Activated CD8-positive, alpha-beta memory T cell treated with anti-CD3 and anti-CD28 coated beads for 36 hours (primary cell): ENCODE results near the gene MFSD12. TPM values are rescaled to one million over a fixed set of nuclear protein-coding genes. Genes with fewer than 3 reads are reported as not detected.
"Not testable (repeated sequence)": the region's sequence is repeated elsewhere in the genome, so short reads cannot be mapped to it uniquely, and the experiment has no call there.

Experiments used
- CTCF ChIA-PET: fragments of 350-600 bp; sonication (Branson Sonifier 250); formaldehyde crosslinking; loops from one replicate; lab custom pipeline; 2021; ENCODE audit warnings: antibody characterized with exemption; lab: Charles Lee
- POLR2A ChIA-PET: fragments of 350-600 bp; sonication (Branson Sonifier 250); formaldehyde crosslinking; loops from one replicate; lab custom pipeline; 2021; ENCODE audit warnings: antibody characterized with exemption; lab: Charles Lee
- total RNA-seq, 2 experiments: library from RNA; stranded (reverse); gene quantifications; one replicate each; pipeline ENCODE4 v1.2.3, GENCODE V29; 2021

The MFSD12 gene
- total RNA-seq, 2 experiments from 2014 or later, result 118 to 124 TPM

DNA sequence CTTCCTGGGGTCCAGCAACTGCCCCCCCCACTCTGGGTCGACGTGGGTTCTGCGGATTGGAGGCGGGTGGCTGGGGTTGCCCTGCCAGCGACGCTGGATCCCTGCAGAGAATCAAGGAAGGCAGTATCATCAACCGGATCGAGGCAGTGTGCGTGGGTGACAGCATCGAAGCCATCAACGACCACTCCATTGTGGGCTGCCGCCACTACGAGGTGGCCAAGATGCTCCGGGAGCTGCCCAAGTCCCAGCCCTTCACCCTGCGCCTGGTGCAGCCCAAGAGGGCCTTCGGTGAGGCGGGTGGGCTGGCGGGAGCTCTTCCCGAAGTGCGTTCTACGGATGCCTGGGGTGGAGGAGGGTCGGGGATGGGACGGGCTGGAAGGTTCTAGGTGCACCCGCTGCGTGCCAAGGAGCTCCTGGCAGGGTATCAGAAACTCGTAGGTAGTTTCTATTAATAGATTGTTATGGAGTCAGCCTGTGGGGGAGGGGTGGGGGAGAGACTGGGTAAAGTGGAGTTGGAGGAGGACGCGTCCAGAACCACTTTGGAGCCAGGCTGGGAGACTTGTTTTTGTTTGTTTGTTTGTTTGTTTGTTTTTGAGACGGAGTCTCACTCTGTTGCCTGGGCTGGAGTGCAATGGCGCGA, 29.4 kb upstream of the MFSD12 start:
- POLR2A ChIA-PET, result interaction anchor here (0.7 kb wide), 1 partner anchor 107 kb away, joined by 3 read pairs; no protein-coding TSS in a partner anchor
- CTCF ChIA-PET, result interaction anchor here (1.0 to 2.2 kb wide), 8 partner anchors 11 to 74 kb away, joined by 3 to 8 read pairs (median 4); no protein-coding TSS in a partner anchor

DNA sequence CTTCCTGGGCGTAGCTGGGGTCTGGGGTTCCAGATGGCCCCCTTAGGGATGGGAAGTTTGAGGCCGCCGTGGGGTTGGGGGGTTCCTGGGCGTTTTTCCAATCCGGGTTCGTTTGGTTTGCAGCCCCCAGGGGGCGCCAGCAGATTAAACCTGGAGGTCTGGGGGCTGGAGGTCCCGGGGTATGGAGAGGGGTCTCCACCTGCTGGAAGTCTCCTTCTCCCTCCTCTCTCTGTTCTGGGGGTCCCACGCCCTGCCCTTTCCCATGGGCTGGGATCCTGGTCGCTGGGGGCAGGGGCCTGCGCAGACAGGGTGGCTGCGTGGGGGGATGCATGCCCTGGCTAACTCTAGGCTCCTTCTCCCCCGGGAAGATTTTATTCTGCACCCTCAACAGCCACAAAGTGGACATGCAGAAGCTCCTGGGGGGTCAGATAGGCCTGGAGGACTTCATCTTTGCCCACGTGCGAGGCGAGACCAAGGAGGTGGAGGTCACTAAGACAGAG, 28.8 kb upstream of the MFSD12 start:
- ChIA-PET CTCF (interaction anchor here (0.8 to 2.2 kb wide), 11 partner anchors 11 to 122 kb away, joined by 3 to 8 read pairs (median 4); partner anchors contain the start of gene TJP3), POLR2A (no interaction called here)

DNA sequence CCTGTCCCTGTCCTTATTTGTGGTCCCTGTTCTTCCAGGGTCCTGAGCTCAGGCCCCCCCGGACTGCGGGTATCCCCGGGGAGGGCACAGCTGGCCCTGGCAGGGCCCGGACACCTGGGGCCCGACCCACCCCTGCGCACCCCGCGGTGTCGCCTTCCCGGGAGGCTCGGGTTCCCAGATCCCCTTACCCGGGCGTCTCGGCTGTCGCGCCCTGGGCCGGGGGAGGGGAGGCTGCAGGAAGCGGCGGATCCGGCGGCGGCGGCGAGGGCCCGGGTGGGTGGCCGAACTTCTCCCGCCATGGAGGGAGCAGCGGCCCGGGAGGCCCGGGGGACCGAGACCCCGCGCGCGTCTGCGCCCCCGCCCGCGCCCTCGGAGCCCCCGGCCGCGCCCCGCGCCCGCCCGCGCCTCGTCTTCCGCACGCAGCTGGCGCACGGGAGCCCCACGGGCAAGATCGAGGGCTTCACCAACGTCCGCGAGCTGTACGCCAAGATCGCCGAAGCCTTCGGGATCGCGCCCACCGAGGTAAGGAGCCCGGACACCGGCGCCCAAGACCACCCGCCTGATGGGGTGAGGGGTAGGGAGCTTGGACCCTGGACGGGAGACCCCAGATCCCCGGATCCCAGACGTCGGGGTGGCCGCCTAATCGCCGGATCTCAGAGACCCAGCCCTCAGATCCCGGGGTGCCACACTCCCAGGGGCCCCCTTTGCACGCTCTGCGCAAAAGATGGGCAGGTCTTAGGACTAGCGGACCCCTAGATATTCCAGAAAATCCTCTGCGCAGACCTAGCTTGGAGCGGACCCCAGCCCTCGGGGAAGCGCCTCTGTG, 28.1 kb upstream of the MFSD12 start, which contains the start of gene GIPC3:
TSS of gene GIPC3 (plus strand) at position 178 of the 826 bp plus-strand sequence. CDS start at position 298, 120 bp downstream.
- CTCF ChIA-PET, result interaction anchor here (0.6 to 2.2 kb wide), 14 partner anchors 9 to 280 kb away, joined by 3 to 8 read pairs (median 4); partner anchors contain the start of gene TJP3

DNA sequence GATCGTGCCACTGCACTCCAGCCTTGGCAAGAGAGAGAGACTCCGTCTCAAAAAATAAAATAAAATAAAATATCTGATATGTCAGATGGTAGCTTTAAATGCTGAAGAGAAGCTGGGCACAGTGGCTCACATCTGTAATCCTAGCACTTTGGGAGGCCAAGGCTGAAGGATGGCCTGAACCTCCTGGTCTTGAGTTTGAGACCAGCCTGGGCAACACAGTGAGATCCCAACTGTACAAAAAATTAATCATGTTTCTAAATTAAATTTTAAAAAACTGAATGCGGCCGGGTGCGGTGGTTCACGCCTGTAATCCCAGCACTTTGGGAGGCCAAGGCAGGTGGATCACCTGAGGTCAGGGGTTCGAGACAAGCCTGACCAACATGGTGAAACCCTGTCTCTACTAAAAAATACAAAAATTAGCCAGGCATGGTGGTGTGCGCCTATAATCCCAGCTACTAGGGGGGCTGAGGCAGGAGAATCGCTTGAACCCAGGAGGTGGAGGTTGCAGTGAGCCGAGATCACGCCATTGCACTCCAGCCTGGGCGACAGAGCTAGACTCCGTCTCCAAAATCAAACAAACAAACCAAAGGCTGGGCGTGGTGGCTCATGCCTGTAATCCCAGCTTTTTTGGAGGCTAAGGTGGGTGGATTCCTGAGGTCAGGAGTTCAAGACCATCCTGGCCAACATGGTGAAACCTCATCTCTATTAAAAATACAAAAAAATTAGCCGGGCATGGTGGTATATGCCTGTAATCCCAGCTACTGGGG, 26.8 kb upstream of the MFSD12 start:
- POLR2A ChIA-PET, result not testable (repeated sequence)
- CTCF ChIA-PET, result interaction anchor here (0.9 to 1.0 kb wide), 3 partner anchors 11 to 88 kb away, joined by 3 to 5 read pairs (median 3); partner anchors contain the start of gene HMG20B

More for the DNA sequence above, 28.1 kb upstream of the MFSD12 start, which contains the start of gene GIPC3:
- POLR2A ChIA-PET, result interaction anchor here (0.5 to 0.6 kb wide), 2 partner anchors 294 to 642 kb away, joined by 3 to 14 read pairs; no protein-coding TSS in a partner anchor

DNA sequence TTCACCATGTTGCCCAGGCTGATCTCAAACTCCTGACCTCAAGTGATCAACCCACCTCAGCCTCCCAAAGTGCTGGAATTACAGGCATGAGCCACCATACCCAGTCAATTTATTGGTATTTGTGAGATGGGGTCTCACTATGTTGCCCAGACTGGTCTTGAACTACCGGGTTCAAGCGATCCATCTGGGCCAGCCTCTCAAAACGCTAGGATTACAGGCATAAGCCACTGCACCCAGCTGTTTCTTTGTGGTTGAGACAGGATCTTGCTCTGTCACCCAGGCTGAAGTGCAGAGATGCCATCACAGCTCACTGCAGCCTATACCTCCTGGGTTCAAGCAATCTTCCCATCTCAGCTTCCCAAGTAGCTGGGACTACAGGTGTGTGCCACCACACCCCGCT, 24.4 kb upstream of the MFSD12 start:
- POLR2A ChIA-PET, CTCF ChIA-PET: not testable (repeated sequence)

DNA sequence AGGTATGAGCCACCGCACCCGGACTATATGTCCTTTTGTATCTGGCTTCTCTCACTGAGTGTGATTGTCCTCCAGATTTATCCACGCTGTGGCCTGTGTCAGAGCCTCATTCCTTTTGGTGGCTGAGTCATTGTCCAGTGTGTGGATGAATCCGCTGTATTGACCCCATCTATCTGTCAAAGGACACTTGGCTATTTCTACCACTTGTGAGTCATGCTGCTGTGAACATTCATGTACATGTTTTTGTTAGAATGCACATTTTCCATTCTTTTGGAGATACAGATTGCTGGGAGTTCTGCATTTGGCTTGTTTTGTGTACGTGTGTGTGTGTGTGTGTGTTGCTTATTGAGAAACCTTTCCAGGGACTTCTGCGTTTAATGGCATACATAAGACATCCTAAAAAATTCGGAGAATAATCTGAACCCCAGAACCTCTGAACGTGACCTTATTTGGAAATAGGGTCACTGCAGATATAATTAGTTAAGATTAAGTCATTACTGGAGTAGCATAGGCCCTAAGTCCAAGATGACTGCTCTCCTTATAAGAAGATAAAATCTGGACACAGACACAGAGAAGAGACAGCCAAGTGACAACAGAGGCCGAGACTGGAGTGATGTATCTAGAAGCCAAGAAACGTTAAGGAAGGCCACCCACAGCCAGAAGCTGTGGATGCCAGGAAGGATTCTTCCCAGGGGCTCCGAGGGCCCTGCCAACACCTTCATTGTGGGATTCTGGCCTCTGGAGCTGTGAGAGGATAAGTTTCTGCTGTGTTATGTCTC, 23.0 kb upstream of the MFSD12 start:
- CTCF ChIA-PET, result interaction anchor here (0.5 to 0.7 kb wide), 2 partner anchors 15 to 22 kb away, joined by 3 read pairs; no protein-coding TSS in a partner anchor
- POLR2A ChIA-PET, result no interaction called here

DNA sequence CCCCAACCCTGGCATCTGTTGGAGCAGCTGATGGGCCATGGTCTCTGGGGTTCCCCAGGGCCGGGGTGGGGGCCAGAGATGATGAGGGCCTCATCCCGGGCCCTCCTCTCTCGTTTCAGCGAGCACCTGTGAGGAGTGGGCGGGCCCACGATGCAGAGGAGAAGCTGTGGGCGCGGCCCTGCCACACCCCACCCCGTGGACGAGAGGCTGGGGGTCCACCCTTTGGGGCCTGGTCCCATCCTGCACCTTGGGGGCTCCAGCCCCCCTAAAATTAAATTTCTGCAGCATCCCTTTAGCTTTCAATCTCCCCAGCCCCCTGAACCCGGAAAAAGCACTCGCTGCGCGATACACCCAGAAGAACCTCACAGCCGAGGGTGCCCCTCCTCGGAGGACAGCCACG, 21.0 kb upstream of the MFSD12 start:
- POLR2A ChIA-PET, result no interaction called here
- CTCF ChIA-PET, result interaction anchor here (1.2 kb wide), 1 partner anchor 40 kb away, joined by 4 read pairs; no protein-coding TSS in a partner anchor

DNA sequence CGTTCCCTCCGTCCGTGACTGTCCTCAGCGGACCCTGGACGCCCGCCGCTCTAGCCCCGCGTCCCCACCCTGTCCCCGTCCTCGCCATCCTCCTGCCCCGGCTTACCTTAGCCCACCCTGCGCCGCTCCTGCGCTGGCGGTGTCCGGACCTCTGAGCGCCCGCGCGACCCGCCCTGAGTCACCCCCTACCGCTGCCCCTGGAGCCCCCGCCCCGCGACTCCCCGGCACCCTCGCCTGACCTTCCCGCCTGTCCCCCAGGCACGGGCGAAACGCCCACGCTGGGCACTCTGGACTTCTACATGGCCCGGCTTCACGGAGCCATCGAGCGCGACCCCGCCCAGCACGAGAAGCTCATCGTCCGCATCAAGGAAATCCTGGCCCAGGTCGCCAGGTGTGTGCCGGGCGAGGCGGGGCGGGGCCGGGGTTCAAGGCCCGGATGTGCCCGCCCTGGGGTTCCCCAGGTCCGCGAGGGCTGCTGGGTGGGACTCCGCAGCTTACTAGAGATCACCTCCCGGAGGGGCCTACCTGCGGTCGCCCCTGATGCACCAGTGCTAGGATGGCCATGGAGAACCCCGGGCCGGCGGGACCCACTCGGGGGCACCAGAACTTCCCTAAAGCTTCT, 20.4 kb upstream of the MFSD12 start:
- ChIA-PET POLR2A (no interaction called here), CTCF (interaction anchor here (1.2 kb wide), 1 partner anchor 41 kb away, joined by 4 read pairs; no protein-coding TSS in a partner anchor)

DNA sequence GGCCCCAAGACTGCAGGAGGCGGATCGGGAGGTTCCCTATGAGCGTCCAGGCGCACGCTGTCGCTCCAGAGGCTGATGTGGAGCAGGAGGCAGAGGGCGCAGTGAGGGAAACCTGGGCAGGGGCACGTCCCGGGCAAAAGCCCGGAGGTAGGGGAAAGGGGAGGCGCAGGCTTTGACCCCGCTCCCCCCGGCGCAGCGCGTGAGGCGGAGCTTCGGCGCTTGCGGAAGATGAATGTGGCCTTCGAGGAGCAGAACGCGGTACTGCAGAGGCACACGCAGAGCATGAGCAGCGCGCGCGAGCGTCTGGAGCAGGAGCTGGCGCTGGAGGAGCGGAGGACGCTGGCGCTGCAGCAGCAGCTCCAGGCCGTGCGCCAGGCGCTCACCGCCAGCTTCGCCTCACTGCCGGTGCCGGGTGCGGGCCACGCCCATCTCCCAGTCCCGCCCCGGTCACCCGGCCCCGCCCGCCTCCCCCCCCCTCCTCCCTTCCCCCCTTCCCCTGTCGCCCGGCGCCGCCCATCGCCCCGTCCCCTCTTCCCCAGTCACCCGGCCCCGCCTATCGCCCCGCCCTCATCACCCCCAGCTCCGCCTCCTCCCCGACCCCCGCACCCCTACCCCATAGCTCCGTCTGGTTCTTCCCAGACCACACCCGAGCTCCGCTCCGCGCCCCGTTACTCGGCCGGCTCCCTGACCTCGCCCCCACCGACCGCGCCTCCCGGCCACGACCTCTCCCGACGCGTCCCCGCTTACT, 19.5 kb upstream of the MFSD12 start:
- ChIA-PET POLR2A (no interaction called here), CTCF (no interaction called here)

DNA sequence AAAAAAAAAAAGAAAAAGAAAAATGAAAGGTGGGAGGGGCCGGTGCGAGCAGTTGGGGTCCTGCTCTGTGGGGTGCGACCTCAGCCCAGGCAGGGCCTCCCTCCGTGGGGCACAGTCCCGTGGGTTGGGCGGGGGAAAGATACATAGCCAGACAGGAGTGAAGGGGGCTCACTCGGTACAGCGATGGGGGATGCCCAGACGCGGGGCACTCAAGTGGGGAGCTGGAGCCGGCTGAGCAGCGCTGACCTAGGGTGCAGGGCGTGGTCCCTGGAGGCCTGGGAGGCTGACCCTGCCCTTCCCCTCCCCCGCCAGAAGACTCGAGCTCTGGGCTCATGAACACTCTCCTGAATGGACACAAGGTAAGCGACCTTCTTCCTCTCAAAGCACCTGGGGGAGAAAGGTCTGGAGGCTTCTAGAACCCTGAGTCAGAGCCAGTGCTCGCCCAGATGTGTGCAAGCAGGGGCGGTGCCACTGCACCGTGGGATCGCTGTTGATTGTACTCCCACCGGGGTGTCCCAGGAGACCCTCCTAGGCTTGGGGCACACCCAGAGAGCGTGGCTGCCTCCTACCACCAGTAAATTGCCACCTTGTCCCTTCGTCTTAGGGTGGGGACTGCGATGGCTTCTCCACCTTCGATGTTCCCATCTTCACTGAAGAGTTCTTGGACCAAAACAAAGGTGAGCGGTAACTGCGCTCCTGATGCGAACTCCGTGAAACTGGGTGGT, 18.7 kb upstream of the MFSD12 start:
- ChIA-PET POLR2A (interaction anchor here (0.7 kb wide), 1 partner anchor 38 kb away, joined by 3 read pairs; no protein-coding TSS in a partner anchor), CTCF (interaction anchor here (0.5 to 1.7 kb wide), 2 partner anchors 9 to 11 kb away, joined by 3 to 5 read pairs; partner anchors contain the start of gene GIPC3)

DNA sequence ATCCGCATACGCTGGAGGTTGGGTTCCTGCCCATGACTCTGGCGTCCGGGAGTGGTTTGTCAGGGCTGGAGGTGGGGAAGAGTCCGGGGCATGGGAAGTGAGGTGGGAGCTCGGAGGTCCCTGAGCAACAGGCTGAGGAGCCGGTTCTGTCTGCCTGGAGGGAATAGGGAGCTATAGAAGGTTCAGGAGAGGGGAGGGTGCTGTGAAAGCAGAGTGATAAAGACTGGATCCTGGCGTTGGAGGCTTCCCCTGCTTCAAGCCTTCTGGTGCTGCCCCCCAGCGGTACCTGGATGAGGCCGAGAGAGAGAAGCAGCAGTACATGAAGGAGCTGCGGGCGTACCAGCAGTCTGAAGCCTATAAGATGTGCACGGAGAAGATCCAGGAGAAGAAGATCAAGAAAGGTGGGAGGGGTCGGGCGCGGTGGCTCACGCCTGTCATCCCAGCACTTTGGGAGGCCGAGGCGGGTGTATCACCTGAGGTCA, 17.9 kb upstream of the MFSD12 start:
- POLR2A ChIA-PET, result interaction anchor here (0.6 kb wide), 1 partner anchor 16 kb away, joined by 4 read pairs; no protein-coding TSS in a partner anchor
- CTCF ChIA-PET, result interaction anchor here (0.7 to 1.7 kb wide), 2 partner anchors 12 to 18 kb away, joined by 3 to 5 read pairs; no protein-coding TSS in a partner anchor

DNA sequence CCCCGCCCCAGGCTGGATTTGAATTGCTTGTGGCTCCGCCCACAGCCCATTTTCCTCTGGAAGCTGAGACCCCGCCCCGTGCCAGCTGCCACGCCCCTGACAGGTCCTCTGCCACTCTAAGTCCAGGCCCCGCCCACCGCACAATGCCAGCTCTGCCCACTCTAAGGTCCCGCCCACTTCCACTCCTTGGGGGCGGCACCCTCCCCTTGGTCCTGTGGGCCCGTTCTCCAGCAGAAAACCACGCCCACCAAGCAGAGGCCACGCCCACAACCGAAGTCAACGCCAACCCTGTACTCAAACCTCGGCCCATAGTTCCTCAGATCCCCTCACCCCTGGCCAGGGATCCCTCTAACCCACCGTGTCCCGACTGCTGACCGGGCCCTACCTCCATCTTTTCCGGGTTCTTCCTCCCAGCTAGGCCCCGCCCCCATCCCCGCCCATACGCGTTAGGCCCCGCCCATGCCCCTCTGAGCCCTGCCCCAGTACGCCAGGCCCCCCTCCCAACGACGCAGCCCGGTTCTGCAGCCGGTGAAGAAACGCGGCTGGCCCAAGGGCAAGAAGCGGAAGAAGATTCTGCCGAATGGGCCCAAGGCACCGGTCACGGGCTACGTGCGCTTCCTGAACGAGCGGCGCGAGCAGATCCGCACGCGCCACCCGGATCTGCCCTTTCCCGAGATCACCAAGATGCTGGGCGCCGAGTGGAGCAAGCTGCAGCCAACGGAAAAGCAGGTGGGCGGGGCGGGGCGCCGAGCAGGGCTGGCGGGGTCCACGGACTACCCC, 16.7 kb upstream of the MFSD12 start:
- POLR2A ChIA-PET, result interaction anchor here (0.7 kb wide), 1 partner anchor 17 kb away, joined by 9 read pairs; no protein-coding TSS in a partner anchor
- CTCF ChIA-PET, result interaction anchor here (1.1 to 1.4 kb wide), 4 partner anchors 10 to 30 kb away, joined by 3 to 4 read pairs (median 3); no protein-coding TSS in a partner anchor

DNA sequence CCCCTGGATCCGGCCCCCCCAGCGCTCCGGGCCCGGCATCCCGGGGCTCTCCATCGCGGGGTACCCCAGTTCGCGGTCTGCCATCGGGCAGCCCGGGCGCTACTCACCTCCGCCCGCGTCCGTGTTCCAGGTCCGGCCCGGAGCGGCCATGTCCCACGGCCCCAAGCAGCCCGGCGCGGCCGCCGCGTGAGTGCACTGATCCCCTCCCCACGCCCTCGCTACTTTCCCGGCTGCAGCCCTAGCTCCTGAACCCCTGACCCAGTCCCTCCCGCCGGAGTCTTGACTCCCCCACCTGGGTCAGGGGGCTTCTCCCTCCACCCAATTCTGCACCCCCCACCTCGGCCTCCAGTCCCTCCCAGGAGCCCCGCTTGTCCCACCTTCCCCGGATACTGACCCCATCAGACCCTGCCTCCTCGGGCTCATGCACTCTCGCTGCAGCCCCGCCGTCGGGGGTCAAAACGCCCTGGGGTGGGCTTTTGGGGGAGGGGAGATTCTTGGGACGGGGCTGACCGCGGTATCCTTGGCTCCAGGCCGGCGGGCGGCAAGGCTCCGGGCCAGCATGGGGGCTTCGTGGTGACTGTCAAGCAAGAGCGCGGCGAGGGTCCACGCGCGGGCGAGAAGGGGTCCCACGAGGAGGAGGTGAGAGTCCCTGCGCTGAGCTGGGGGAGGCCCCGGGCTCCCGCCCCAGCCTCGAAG, 15.9 kb upstream of the MFSD12 start:
- POLR2A ChIA-PET, result interaction anchor here (0.7 kb wide), 1 partner anchor 17 kb away, joined by 9 read pairs; no protein-coding TSS in a partner anchor
- CTCF ChIA-PET, result interaction anchor here (1.1 to 1.4 kb wide), 4 partner anchors 11 to 29 kb away, joined by 3 to 4 read pairs (median 3); no protein-coding TSS in a partner anchor

DNA sequence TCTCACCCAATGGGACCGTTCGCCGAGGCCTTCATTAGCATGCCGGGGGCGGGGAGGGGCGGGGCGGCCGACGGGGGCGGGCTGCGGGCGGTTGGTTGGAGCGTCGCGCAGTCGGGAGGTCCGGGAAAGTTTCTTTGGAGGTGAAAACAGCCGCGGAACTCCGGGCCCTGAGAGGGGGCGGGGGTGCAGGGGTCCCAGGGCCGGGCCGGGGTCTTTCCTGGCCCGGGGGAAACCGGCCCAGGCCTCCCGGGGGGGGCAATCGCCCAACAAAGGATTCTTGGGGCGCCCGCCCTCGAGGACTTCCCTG, 15.4 kb upstream of the MFSD12 start, which contains the start of gene HMG20B:
TSS of gene HMG20B (plus strand) at position 90 of the 307 bp plus-strand sequence. CDS start 366 bp downstream, outside the sequence.
- ChIA-PET CTCF (interaction anchor here (1.2 to 1.4 kb wide), 2 partner anchors 11 to 15 kb away, joined by 3 read pairs; no protein-coding TSS in a partner anchor), POLR2A (no interaction called here)
